Measurements from ENCODE around the gene TEAD1. TPM values are rescaled to one million over a fixed set of nuclear protein-coding genes. Genes with fewer than 3 reads are reported as not detected.
A peak's percentile ranks its signal among the peaks of the same experiment; 100 is the strongest.

The TEAD1 gene
- total and polyA plus RNA-seq, 8 donors = 5.9 to 35.1 (median 22.0) TPM

GRCh38 chr11:12856338-12856737 is 182.1 kb downstream of the TEAD1 start:
- Histone ChIP-seq H3K4me3 (no peak overlapping the region), H3K4me1 (peaks cover 28 to 47% (median 42%) of the 10 kb centered on the region in 3 donors), H3K36me3 (no peaks in the 10 kb centered on the region), H3K27me3 (no peaks in the 10 kb centered on the region), H3K27ac (peak overlapping the region in 3 of 4 donors; percentile 17 to 87 (median 30)), H3K9me3 (no peaks in the 10 kb centered on the region)
- WGBS, 2 donors = 57 to 76% methylated on average over 3 of the region's 3 CpGs
- DNase-seq (no peak), ATAC-seq (no peak), FAIRE-seq (no peak)
- TF ChIP-seq CTCF (IDR thresholded peaks at IDR 0.05) = no peak
- intact Hi-C loops (cut with DNase I) = no loop called here

DNA sequence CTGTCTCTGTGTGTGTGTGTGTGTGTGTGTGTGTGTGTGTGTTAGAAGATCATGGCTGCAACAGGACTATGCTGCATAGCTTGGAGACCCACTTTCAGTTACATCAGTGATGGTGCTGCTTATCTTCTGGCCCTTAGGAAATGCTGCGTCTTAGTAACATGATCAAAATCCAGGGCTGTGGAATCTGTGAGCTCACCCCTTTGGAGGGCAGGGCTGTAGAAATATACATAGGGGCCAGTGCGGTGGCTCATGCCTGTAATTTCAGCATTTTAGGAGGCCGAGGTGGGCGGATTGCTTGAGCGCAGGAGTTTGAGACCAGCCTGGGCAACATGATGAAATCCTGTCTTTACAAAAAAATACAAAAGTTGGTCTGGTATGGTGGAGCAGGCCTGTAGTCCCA is 183.4 kb downstream of the TEAD1 start:
- no peak overlapping the region for H3K4me3 ChIP-seq
- H3K27me3 ChIP-seq = no peaks in the 10 kb centered on the region
- H3K27ac ChIP-seq = no peak overlapping the region
- ATAC-seq (no peak), FAIRE-seq (no peak), DNase-seq (no peak)
- no peaks in the 10 kb centered on the region for H3K36me3 ChIP-seq
- WGBS, 2 donors = 93 to 97% methylated on average over 5 of the region's 5 CpGs
- intact Hi-C loops (cut with DNase I) = no loop called here
- no peak for TF ChIP-seq CTCF (IDR thresholded peaks at IDR 0.05)
- peaks cover 28 to 41% (median 38%) of the 10 kb centered on the region in 3 donors for H3K4me1 ChIP-seq
- no peaks in the 10 kb centered on the region for H3K9me3 ChIP-seq

DNA sequence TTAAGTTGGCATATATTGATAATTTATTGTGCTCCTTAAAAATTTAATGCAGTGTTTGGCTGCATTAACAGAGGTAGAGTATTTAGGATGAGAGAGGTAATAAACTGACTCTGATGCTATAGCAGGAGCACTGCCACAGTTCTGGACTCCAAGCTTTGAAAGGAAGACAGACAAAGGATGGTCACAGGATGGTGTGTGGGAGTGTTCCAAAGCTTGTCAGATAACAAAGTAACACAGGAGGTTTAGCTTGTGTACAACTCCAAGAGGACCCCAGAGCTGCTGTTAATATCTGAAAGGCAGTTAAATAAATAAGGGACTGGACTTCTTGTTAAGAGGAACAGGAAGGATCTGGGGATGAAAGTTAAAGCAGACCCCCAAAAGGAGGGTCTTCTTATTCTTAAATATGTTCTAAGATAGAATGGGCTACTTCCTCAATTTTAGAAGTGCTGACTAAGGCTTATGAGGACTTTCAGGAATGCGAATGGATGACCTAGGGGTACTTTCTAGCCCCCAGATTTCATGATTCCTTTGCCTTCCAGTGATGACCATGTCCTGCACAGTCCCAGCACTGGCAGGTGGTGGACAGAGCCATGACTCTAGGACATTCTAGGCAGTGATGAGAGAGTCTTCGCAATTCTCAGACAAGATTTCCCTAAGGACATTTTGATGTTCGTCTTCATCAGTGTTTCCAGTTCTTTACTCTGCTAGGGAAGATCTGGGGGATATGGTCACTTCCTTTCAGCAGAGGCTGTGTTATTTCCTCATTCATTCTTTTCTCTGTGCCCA is 185.8 kb downstream of the TEAD1 start:
- no peak for TF ChIP-seq CTCF (IDR thresholded peaks at IDR 0.05)
- FAIRE-seq (no peak), DNase-seq (no peak), ATAC-seq (no peak)
- H3K4me3 ChIP-seq = no peak overlapping the region
- H3K27ac ChIP-seq = no peak overlapping the region
- no peaks in the 10 kb centered on the region for H3K9me3 ChIP-seq
- H3K36me3 ChIP-seq = no peaks in the 10 kb centered on the region
- intact Hi-C loops (cut with DNase I) = no loop called here
- WGBS, 2 donors = 91 to 95% methylated on average over 3 of the region's 3 CpGs
- H3K27me3 ChIP-seq = no peaks in the 10 kb centered on the region
- peaks cover 10 to 22% (median 17%) of the 10 kb centered on the region in 3 donors for H3K4me1 ChIP-seq

DNA sequence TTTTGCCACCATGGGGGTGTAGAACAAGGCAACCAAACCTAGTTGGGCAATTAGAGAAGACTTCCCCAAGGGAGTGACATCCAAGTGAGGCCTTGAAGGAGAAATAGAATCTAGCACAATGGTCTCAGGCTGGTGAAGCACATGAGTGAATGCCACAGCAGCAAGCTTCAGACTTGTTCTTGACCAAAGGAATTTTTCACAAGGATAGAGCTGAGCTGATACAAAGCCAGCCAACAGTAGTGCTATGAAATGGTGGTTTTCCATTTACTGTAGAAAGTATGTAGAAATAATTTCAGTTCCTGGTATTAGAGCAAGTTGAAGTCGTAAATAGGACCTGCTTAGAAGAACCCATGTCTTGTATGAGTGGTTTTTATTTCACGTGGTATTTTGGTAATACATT is 186.6 kb downstream of the TEAD1 start:
- FAIRE-seq (no peak), ATAC-seq (no peak), DNase-seq (no peak)
- Histone ChIP-seq H3K36me3 (no peaks in the 10 kb centered on the region), H3K27ac (no peak overlapping the region), H3K9me3 (no peaks in the 10 kb centered on the region), H3K27me3 (no peaks in the 10 kb centered on the region), H3K4me3 (no peak overlapping the region), H3K4me1 (peaks cover 10 to 19% (median 17%) of the 10 kb centered on the region in 3 donors)
- no peak for TF ChIP-seq CTCF (IDR thresholded peaks at IDR 0.05)
- intact Hi-C loops (cut with DNase I) = no loop called here
- WGBS, 2 donors = 90 to 98% methylated on average over 2 of the region's 2 CpGs
